ENCODE results near the gene DMXL1.

Gene DMXL1

DNA sequence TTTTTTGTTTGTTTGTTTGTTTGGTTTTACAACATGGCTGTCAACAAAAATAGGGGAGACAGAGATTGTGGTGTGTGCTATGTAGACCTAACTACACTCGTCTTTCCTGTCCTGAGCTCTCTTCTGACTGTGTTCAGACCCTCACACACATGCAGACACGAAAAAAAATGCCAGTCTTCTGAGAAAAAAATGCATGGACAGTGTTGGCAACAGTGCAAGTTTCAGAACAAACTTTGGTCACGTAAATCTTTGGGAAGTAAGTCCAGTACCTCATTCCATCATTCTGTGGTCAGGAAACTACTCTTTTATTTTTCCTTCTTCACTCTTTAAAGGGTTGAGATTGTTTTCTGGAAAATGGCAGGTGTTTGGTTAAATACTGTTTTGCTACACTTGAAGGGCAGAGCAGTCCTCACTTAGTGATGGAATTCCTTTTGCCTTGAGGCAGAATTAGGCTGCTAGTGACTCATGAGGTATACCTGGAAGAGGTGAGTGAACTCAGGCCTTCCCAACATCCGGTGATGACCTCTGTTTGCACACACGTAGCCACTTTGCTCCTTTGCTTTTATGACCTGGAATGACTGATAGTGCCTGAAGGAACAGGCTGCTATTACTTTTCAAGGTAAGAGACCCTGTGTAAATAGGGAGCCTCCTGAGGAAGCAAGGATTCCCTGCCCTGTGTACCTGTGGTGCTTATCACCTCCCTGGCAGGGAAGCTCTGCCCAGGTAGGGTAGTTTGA lies 203.3 kb downstream of the DMXL1 start:
- no peak overlapping the region for H3K4me3 ChIP-seq (ENCODE audit: low read depth, low read length)
- no peak for DNase-seq (ENCODE audit: low read depth)
- TF ChIP-seq, protein P1, sequence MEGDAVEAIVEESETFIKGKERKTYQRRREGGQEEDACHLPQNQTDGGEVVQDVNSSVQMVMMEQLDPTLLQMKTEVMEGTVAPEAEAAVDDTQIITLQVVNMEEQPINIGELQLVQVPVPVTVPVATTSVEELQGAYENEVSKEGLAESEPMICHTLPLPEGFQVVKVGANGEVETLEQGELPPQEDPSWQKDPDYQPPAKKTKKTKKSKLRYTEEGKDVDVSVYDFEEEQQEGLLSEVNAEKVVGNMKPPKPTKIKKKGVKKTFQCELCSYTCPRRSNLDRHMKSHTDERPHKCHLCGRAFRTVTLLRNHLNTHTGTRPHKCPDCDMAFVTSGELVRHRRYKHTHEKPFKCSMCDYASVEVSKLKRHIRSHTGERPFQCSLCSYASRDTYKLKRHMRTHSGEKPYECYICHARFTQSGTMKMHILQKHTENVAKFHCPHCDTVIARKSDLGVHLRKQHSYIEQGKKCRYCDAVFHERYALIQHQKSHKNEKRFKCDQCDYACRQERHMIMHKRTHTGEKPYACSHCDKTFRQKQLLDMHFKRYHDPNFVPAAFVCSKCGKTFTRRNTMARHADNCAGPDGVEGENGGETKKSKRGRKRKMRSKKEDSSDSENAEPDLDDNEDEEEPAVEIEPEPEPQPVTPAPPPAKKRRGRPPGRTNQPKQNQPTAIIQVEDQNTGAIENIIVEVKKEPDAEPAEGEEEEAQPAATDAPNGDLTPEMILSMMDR (conservative IDR thresholded peaks at IDR 0.05; ENCODE audit: low read depth, low read length) = no peak

DNA sequence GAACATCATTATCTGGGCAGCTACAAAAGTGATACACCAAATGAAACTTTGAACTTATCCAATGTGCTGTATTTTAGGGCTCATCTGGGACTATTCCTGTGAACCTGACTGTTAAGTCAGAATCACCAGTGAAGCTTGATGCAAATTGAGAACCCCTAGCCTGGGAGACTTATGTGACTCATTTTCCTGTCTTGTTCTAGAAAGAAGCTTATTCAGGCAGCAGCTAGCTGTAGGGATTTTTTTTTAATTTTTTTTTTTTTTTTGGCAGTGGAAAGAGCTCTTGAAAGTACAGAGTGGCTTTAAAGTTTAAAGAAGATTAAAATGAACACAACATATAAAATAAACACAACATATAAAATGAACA lies 203.9 kb downstream of the DMXL1 start:
- DNase-seq (ENCODE audit: low read depth) = peak; percentile 81
- TF ChIP-seq, protein P1 (conservative IDR thresholded peaks at IDR 0.05; ENCODE audit: low read depth, low read length) = no peak
- H3K4me3 ChIP-seq (ENCODE audit: low read depth, low read length) = no peak overlapping the region

DNA sequence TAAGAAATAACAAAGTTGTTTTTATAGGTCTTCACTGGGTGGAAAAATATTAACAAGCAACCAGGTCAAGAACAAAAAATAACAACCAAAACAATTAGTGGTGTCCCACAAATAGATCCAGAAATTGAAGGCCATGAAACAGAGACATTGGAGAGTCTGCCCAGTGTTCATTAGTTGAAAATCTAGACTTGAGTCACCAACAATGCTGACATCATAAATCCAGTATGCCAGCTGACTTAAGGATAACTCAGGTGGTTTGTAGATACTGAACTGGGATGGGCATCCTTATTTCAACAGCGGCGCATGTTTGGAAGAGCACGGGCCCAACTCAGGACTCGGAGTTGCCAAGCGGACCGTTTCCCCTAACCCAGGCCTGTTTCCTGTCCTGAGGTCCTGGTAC lies 204.3 kb downstream of the DMXL1 start:
- TF ChIP-seq, protein P1 (conservative IDR thresholded peaks at IDR 0.05; ENCODE audit: low read depth, low read length) = no peak
- DNase-seq (ENCODE audit: low read depth) = no peak
- H3K4me3 ChIP-seq (ENCODE audit: low read depth, low read length) = no peak overlapping the region

DNA sequence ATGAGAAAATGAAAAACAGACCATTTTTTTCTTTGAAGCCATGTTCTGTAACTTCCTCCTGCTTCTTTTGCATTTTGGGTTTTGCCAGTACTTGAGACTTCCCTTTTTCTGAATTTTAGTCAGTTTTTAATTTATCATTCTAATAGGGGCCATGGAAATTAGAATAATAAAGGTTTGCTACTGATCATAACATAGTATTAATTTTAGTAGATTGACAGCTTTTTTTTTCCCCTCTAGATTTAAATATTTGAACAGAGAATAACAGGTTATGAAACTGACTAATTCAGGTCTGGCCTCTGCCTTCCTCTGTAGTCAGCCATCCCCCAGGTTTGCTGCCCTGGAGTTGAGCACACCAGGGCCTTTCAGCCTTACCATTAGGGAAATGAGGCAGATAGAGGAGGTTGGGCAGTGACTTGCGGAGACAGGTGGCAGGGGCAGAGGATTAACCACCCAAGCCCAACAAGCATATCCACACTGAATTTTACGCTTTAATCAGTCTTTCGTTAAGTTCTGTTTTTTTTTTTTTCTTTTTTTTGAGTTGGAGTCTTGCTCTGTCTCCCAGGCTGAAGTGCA lies 204.8 kb downstream of the DMXL1 start:
- no peak for DNase-seq (ENCODE audit: low read depth)
- no peak overlapping the region for H3K4me3 ChIP-seq (ENCODE audit: low read depth, low read length)
- TF ChIP-seq, protein P1 (conservative IDR thresholded peaks at IDR 0.05; ENCODE audit: low read depth, low read length) = no peak

DNA sequence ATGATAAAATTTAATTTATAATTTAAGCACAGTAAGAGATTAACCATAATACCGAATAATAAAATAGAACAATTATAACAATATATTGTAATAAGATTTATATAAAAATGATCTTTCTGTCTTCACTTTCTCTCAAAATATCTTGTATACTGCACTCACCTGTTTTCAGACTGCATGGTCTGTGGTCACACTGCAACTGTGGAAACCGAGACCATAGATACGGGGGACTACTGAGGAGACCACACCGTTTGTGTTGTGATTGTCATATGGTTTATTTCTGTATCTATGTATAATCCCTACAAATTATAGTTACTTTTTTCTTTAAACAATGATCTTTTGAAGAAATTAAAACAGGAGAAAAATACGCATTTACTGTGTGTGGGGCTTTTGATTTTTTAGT lies 206.1 kb downstream of the DMXL1 start:
- DNase-seq (ENCODE audit: low read depth) = no peak
- TF ChIP-seq, protein P1 (conservative IDR thresholded peaks at IDR 0.05; ENCODE audit: low read depth, low read length) = no peak
- H3K4me3 ChIP-seq (ENCODE audit: low read depth, low read length) = no peak overlapping the region

DNA sequence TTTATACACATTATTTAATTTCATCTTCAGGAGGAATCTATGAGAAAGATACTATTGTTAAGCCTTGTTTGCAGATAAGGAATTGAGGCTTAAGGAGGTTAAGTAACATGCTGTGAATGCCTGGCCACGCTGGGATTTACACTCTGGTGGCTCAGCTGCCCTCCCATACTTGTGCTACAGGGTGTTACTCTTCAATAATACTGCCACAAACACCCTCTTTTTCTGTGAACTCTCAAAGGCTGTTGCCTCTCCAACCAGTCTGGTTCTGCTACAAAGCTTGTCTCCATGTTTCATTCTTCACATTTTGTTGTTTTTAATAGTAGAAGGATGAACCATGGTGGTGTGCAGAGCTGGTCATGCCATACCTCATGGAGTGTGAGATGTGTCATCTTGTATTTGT lies 208.2 kb downstream of the DMXL1 start:
- no peak overlapping the region for H3K4me3 ChIP-seq (ENCODE audit: low read depth, low read length)
- TF ChIP-seq, protein P1 (conservative IDR thresholded peaks at IDR 0.05; ENCODE audit: low read depth, low read length) = no peak

DNA sequence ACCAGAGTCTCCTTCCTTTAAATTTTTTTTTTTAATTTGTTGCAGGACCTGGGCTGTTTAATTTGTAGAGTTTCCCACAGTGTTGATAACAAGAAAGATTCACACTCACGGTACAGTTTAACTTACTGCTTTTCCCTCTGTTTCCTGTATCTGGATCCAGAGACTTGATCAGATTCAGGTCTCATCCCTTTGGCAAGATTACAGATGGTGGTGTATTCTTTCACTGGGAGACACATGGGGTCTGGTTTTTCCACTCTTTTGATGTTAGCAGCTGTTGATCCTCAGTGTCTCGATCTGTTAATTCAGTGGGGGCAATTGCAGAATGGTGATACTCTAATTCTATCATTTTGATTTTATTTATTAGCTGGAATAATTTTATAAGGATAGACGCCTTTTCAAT lies 209.5 kb downstream of the DMXL1 start:
- no peak overlapping the region for H3K4me3 ChIP-seq (ENCODE audit: low read depth, low read length)

More for the DNA sequence above, 208.2 kb downstream of the DMXL1 start:
- DNase-seq (ENCODE audit: low read depth) = no peak

More for the DNA sequence above, 209.5 kb downstream of the DMXL1 start:
- no peak for DNase-seq (ENCODE audit: low read depth)
- TF ChIP-seq, protein P1 (conservative IDR thresholded peaks at IDR 0.05; ENCODE audit: low read depth, low read length) = no peak
